ENCODE results near the gene SYNE1.

SYNE1 gene

DNA sequence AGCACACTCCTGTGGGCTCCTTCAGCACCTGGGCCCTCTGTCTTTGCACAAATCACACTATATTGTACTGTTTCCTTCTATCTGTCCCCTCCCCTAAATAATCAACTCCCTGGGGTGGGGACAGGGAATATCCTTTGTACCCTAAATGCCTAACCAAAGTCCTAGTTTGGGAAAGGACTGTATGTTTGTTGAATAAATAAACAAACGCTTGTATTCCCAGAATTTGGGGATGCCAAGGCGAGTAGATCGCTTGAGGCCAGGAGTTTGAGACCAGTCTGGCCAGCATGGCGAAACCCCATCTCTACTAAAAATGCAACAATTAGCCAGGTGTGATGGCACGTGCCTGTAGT, 322.7 kb downstream of the SYNE1 start:
- no peak for DNase-seq (ENCODE audit: low spot score)

DNA sequence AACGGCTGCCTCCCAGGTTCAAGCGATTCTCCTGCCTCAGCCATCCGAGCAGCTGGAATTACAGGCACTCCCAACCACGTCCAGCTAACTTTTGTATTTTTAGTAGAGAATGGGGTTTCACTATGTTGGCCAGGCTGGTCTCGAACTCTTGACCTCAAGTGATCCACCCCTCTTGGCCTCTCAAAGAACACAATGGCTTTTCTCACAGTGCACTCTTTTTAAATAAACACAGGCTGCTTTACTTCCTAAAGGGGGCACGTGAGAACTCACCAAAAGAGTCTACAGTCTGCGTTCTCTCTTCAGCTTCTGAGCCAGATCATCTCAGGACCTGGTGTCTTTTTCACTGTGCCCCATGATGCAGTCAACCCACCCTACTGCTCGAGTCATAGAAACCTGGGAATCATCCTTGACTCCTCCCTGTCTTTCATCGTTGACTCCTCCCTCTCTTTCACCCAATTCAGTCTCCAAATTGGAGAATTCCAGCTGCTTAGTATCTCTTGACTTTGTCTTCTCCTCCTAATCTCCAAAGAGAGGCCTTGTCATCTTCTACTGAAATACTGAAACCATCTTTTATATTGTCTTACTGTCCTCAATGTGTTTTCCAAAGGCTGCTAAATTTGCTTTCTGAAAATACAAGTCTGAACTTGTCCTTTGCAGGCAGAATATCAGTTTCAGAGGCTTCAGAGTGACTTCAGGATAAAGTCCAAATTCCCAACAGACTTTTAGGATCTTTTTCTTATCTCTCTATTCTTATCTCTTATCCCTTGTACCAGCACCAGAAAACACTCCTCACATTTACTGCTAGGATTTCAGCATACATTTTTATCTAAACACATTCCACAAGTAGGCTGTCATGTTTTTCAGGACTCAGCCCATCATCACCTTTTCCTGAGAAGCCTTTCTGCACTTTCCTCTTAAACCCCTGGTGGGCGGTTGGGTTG, 323.4 kb downstream of the SYNE1 start:
- DNase-seq (ENCODE audit: low spot score): no peak

DNA sequence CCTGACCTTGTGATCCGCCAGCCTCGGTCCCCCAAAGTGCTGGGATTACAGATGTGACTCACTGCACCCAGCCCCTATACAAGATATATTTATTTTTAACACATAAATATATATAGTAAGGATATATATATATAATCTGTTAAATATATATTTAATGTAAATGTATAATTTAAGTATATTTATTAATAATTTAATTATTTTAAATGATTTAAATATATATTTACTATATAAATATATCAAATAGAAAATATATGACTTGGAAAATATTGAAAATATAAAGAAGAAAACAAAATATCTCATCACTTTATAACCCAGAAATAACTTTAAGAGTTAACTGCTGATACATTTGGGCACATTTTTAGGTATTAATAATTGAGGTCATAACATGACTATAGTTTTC, 324.7 kb downstream of the SYNE1 start:
- no peak for DNase-seq (ENCODE audit: low spot score)

DNA sequence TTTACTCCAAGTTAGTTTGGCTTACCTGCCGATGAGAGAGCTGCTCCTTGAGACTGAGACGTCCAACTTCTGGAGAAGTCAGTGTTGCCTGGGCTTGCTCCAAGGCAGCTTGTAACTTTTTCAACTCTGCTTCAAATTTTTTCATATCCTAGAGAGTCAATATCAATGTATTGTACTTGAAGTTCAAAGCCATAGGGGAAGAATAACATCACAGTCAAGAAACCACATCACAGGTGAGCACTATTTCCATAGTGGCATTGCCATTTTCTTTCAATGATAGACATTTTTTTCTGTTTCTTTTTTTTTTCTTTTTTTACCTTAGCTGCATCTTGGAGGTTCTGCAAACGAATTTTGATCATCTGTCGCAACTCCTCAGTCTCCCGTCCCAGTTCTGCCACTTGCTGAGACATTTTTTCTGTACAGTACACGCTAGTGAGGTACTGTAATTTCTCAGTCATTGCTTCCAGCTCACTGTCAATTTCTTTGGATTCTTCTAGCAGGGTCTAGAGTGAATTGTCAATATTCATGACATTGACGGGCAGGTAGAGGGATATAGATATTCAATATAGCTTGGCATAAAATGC, 326.7 kb downstream of the SYNE1 start:
- DNase-seq (ENCODE audit: low spot score): no peak

DNA sequence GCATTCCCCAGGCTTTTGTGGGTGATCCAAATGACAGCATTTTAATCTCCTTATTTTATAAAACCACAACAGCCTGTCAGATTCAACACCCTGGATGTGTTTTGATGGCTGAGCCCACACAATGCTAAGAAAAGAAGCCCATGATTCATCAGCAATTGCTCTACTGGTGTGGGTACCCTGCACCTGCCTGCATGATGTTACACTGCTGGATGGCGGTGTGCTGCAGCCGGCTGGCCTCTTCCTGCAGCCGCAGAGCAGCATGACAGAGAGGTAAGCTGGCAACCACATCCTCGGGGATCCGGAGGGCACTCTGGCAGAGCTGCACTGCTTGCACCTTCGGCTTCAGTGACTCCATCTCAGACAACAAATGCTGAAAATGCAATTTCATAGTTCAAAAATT, 327.5 kb downstream of the SYNE1 start:
- no peak for DNase-seq (ENCODE audit: low spot score)

DNA sequence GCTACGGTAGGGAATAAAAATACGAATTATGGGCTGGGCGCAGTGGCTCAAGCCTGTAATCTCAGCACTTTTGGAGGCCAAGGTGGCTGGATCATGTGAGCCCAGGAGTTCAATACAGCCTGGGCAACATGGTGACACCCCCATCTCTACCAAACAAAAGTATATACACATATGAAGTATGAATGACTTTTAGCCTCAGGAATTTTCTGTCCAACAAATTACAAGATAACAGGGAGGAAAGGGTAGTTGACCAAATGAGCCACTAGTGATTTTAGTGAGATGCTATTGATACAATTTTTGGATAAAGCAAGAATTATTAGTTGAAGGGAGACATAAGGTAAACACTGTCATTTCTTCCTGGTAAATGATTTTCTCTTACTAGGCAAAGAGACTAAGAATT, 328.2 kb downstream of the SYNE1 start:
- DNase-seq (ENCODE audit: low spot score): no peak

DNA sequence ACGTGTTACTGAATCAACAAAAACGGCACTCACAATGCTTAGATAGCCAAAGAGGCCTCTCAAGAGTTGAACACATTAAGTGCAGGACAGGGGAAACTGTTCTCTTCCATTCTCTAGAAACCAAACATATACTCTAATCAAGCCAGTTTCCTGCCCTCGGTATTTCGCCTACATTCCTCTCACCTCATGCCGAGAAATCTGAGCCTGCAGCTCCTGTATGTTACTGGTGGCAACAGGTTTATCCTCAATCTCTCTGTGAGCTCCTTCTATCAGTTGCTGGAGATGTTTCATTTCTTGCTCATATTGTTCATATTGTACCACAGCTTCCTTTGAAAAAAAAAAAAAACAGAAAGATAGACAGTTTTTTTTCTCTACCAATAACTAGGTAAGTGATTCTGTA, 328.9 kb downstream of the SYNE1 start:
- no peak for DNase-seq (ENCODE audit: low spot score)

DNA sequence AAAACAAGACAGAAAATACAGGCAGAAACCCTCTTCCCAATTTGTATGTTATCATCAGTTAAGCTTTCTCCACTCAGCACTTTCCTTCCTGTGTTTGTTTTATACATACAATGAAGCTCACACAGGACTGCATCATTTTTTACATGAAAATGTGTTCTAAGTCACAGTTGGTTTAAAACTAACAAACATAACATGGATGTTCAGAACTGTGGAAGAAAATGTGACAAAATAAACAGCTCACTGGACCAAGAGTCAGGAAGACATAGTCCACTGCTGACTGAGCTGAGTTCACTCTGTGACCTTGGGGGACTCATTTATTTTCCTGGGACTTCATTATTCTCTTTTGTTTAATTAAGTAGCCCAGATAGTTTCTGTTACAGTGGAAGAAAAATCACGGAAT, 331.5 kb downstream of the SYNE1 start:
- no peak for DNase-seq (ENCODE audit: low spot score)

DNA sequence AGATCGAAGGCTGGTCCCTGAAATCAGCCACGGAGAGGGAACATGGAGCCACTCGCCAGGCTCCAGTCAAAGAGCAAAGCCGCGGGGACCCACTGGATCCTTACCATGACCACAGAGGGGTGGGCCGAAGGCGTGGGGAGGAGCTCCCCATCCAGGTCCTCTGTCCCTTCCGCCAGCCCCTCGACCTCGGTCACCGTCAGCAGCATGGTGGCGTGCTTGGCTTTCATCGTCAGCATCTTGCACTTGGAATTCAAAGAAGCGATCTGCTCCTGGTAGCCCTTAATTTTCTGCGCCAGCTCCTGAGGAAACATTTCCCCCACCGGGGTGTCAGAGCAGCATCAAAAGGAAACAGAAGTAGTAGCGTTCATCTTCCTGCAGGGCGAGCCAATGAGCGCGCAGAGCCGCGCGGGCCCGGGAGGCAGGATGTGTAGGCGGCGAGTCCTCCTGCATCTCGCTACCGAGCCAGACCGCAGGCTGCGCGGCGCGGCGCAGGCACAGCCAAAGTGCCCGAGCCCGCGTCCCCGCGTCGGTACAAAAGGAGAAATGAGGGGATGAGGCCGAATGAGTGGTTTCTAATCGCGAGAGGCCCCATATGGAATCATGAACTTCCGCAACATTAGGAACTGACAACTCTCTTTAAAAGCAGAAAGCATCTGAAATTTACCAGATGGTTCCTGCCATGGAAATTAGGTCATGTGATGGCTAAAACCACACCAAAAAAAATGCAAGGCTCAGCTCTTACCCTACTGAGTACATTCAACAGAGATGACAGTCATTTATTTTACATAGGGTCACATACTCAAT, 335.2 kb downstream of the SYNE1 start:
- peak; percentile 65 for DNase-seq (ENCODE audit: low spot score)

DNA sequence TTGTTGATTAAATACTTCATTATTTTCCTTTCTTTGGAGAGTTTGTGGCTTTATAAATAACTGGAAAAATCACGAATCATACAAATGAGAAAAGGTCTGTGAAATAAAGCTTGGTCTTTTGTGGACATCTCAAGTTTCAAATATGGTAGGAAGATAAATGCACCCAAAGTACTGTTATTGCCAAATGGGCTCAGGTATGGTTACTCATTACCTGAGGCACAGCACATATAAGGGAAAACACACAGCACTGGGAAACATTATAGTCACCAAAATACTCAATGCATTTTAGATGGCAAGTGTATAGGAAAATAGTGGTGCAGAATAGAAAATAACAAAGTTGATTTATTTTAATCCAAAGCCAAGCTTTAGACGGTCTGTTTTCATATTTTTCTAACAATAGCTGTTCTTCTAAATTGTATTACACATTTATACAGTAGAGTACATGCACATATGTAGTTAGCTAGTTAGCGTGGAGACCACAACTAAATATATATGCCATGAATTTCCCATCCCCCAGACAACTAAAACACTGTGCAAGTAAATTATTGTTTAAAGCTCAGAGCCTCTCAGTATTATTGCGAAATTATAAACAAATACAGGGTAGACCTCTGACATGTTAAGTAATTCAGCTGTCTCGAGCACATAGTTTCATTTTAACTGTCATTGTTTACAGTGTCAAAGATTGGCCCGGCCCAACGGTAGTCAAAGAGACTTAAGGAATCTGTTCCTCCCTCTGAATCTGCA, 336.0 kb downstream of the SYNE1 start:
- no peak for DNase-seq (ENCODE audit: low spot score)

DNA sequence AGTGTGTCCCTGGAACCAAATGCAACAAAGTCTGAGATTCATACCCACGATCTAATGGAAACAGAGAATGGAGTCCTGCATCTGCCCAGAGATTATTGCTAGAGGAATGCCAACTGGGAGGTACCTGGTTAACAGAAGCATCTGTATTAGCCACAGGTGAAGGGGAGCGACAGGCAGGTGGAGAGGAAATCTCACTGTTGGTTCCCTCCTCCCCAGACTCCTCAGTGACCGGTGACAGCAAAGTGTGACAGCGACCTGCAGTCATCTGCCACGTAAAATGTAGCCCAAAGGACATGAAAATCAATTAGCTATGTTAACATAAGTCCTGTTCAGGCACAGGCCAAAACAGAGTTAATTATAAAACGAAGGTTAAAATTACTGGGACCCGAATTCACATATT, 336.6 kb downstream of the SYNE1 start:
- DNase-seq (ENCODE audit: low spot score): no peak

DNA sequence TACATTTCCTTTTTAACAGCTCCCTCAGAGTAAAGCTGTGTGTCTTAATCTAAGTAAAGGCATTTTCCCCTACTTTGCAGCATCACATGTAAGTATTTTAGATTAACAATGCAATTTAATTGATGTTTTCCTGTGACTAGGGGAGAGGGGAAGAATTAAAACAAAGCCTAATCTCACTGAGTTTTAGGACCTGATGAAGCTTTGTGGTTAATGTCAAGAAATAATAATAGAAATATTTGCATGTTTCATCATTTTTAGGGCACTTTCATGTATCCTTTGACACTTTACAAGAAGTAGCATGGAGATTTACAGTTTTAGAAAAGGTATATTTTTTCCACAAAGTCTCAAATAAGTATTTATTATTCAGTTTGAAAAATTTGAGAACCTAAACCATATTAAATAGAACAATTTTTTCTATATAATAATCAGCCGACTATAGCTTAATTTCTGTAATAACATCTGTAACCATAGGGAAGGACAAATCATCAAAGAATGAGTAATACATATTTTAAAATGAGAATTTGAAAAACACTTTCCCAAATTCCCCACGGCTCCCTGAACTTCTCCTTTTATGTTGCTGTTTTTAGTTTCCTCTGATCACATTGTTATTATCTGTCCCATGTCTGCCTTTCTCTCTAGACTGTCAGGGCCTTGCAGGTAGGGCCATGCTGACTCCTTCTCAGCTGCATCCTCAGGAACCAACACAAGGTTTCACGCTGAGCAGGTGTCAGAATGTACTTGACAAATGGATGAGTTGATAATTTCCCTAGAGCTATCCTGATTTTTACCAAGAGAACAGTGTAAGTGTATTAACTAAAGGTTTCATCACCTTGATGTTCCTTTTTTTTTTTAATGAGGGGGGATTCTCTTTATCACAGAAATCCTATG, 338.1 kb downstream of the SYNE1 start:
- no peak for DNase-seq (ENCODE audit: low spot score)

DNA sequence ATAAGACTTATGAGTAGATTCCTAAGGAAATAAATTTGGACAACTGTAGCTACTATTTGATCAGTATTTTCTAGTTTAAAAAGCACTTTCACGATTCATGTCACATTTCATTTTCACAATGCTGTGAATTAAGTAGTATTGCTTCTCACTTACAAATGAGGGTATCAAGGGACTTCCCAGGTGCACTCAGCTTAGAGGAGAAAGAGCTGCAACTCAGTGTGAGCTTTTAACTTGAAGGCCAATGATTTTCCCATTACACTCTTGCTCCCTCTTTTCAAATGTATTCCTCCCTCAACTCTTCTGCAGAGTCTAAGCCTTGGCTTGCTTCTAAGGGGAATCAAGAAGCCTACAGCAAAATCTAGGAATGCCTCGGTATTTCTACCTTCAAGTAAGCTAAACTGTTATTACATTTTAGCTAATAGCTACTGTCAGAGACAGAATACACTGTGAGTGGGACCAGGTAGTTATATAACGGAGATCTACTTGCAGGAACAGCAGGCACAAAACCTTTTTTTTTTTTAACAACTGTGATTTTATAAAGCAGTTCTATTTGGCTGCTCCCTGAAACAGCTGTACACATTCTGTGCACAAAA, 339.0 kb downstream of the SYNE1 start:
- DNase-seq (ENCODE audit: low spot score): no peak

DNA sequence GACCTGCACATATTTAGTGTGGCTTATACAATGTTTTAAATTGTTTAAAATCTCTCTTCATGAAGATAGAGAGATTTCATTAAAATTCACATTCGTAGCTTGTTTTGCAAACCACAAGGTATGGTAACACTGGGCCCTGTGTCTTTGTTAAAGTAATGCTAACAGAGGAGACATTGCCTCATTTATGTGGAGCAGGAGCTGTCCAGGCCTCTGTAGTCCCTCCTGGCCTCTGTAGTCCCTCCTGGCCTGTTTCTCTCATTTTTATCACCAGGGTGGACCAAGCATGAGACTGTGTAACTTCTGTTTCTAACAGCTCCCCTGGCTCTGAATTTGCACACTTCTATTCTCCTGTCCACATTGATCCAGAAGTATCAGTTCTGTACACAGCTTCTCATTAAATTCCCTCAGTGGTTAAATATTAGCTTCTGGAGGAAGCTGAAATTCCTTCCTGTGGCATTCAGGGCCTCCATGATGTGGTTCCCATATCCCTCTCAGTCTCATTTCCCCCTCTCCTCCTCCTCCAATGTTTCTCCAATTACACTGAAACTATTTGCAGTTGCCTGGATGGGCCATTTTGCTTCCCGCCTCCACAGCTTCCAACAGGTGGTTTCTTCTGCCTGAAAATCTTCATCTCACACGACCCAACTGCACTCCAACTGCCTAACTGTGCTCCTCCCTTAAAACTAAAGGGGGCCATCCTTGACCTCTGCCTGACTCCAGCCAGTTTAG, 340.4 kb downstream of the SYNE1 start:
- DNase-seq (ENCODE audit: low spot score): no peak

DNA sequence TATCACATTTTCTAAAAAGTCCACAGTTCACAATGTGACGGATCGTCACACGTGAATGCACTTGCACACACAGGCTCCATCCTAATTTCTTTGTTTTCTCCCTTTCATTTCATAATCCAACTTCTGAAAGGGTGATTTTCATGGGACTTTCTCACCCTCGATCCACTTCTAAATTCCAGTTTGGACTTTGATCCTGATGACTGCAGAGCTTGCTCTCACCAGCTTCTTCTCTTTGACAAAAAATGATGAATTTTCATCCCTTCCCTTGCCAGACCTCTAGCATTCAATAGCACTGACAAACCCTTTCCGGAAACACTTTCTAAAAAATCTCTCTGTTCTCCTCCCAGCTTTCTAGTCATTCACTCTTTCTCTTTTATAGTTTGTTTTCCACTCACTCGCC, 341.2 kb downstream of the SYNE1 start:
- no peak for DNase-seq (ENCODE audit: low spot score)

DNA sequence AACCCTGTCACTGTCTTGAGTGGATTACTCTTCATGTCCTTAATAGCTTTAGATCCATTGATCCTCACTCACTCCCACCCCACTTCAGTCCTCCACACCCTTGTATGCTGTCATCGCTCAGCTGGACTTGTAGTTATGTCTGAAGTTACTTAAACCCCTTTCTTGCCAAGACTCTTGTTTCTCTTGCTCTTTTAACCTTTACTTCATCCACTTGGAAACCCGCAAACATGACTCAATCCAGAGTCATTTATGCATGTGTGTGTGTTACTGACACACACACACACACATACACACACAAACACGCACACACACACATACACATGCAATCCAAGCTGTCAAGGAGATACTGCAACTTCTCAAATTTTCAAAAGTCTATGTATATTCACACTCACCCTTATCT, 341.8 kb downstream of the SYNE1 start:
- no peak for DNase-seq (ENCODE audit: low spot score)

DNA sequence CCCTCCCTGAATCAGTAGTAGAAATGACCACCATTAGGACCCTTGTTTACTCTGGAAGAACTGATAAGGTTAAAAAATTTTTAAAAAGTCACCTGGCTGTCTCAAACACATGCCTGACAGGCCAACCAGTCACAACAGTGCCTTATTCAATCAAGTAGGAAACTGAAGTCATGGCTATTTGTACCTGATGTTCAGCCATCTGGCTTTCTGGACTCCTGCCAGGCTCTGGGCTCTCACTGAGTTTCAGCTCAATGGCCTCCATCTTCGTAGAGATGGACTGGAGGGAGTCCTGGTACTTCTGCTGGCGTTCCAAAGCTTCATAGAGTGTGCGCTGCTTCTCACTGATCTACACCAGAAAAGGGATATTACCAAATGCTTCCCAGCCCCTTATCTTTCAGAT, 343.8 kb downstream of the SYNE1 start:
- DNase-seq (ENCODE audit: low spot score): no peak

DNA sequence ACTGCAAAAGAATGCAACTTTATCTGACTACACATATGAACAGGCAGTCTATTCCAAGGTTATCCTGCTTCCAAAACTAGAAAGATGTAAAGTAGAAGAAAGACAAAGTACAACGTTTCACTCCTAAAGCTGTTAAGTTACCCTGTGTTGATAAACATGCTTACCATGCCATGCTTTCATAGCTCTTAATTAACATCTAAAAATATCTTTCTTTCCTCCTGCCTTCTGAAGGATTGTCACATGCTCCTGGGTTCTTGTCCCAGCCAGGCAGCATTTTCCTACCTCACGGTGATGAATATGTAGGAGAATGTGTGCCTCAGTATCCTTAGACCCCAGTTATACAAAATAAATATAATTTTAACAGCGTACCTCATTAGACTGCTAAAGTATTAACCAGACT, 344.6 kb downstream of the SYNE1 start:
- DNase-seq (ENCODE audit: low spot score): no peak

DNA sequence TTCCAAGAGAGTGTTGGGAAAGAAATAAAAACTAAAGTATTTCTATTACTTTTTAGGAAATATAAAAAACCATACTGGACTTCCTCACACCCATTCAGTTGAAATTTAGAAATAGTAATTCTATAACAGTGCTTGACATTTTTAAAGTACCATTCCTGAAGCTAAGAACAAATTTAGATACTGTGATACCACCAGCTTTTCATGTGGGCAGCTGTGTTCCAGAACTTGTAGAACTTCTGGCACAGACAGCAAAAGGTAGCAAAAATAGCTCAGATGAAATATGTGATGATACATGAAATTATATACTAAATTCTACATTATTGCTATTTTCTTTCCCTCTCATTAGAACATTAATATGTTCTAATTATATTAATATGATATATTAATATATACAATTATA, 346.5 kb downstream of the SYNE1 start:
- DNase-seq (ENCODE audit: low spot score): no peak

DNA sequence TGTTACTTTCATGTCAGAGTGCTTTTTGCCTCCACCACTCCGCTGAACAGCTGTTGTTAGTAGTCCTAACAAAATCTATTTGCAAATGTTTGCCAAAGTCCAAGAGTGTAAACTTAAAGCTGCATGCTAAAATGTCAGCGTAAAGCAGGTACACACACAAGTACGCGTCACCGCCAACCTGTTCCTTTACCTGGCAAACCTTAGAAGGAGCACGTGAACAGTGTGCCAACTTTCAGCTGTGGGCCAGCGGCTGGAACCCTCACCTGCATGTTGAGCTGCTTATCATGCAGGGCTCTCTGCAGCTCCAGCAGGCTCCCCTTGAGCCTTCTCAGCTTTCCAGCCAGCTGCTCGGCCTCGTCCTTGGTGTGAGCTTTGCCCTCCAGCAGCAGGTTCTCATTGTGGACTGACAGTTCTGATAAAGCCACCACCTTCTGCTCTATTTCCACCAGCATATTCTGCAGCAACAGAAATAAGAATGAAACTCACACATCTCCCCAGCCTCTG, 359.3 kb downstream of the SYNE1 start:
- DNase-seq (ENCODE audit: low spot score): no peak
